HL-60/S4 treated with retinoic acid at 250 ng/mL for 4 days and 3 days (cell line): ENCODE results near the gene RNH1.

Experiments
- in situ Hi-C: fragments of 300-500 bp; cut with MboI; formaldehyde crosslinking; loops from 2 replicates; pipeline ENCODE4 v1.7.0; 2022; ENCODE audit warnings: low sequenced_read_pairs

Gene RNH1

GRCh38 chr11:459511-460220, 47.4 kb downstream of the RNH1 start:
- in situ Hi-C loops: no loop called here

- in situ Hi-C loops: no loop called here
Observed at GRCh38 chr11:457111-457760, 49.8 kb downstream of the RNH1 start.

DNA sequence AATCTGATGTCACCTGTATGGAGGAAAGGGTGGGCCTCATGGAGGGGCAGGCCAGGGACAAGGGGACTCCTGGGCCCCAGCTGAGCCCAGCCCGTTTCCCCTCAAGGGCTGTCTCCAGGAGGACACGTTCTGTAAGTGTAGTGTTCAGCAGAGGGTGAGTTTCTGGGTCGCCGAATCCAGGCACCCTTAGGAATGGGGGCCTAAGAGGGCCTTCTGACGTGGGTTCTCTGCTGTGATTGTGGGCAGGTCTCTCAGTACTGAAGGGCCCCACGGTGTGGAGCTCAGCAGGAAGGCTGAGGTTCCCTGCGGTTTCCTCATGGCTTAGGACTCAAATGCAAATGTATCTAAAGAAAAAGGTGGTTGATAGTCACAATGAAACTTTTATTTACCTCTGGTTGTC, 50.5 kb downstream of the RNH1 start:
- in situ Hi-C loops: no loop called here

- in situ Hi-C loops: no loop called here
Observed at GRCh38 chr11:455566-456147, 51.4 kb downstream of the RNH1 start.

DNA sequence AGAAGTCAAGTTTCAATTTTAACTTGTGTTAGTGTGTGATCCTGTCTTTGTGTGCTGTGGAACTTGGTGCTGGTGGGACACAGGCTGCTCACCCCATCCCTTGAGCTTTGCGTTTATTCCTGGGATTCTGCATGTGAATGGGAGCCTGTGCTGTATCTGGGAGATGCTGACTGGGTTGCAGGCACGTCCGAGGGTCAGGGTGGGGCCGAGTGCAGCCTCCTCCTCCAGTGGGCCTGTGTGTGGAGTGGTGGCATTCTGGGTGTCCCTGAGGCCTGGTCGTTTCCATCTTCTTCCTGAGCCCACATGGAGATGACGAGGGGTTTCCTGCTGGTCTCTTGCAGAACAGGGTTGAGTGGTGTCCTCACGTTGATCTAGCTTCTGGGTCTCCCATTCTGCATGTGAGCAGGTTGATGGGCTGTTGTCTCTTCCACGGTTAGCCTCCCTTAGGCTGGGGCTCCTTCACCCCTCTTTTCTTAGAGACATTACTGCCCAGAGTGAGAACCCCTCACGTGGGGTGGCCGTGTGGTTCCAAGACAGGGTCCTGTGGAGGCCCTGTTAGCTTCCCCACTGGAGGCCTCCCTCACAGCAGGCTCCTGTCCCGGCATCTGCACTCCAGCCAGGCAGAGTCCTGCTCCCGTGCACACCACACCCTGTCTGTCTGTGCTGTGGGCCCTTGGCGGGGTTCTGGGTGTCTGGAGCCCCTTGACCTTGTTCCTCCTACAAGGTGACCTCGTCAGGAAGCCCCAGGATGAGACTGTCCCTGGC, 52.1 kb downstream of the RNH1 start:
- in situ Hi-C loops: no loop called here

- in situ Hi-C loops: no loop called here
Observed at GRCh38 chr11:454043-454442, 53.0 kb downstream of the RNH1 start.

DNA sequence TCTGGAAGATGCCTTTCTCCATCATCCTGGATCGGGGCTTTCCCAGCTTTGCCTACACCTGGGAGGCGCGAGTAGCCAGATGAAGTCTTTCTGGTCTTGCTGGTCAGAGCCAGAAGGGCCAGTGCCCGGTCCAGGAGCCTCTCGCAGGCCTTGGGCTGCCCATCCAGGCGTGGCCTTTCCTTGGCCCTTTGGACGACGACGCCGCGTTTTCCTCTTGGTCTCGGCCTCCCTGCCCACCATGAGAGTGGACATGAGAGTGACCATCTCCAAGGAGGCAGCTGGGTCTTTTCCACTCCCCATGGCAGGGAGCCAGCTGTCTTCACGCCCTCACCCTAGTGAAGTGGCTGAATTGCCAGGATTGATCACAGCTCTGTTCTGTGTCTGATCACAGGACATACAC, 53.5 kb downstream of the RNH1 start:
- in situ Hi-C loops: no loop called here

GRCh38 chr11:452916-453527, 54.0 kb downstream of the RNH1 start:
- in situ Hi-C loops: no loop called here

GRCh38 chr11:452203-452744, 54.8 kb downstream of the RNH1 start:
- in situ Hi-C loops: no loop called here

- in situ Hi-C loops: no loop called here
Observed at GRCh38 chr11:451738-452137, 55.3 kb downstream of the RNH1 start.

DNA sequence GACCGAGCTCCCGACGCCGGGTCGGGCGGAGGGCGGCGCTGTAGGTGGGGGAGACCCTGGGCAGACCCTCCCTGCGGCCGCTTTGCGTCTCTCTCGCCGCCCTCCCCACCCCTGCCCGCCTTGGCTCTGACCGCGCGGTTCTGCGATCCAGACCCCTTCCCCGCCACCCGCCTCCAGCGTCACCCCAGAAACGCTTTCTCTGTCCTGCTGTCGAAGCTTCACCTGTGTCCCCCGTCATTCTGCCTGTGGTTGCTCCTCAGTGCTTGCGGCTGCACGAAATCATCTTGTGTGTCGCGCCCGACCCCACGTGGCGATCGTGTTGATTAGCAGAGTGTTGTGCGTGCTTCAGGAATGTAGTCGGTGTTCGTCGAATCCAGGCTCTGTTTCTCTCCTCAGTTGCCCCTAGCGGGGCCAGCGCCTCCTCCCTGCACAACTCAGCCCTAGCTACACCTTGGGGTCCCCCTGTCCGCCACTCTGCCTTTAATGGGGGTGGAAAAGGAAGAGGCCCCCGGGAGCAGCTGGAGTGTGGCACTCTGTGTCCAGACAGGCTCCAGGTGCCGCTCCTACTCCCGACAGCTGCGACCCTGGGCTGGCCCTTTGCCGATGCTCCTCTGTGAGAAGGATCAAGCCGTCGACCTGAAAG, 56.1 kb downstream of the RNH1 start:
- in situ Hi-C loops: no loop called here

GRCh38 chr11:449889-450808, 56.9 kb downstream of the RNH1 start, which contains the start of gene PTDSS2:
PTDSS2 (plus strand) TSS chr11:450279; CDS start chr11:450456, 177 bp downstream.
- in situ Hi-C loops: no loop called here

DNA sequence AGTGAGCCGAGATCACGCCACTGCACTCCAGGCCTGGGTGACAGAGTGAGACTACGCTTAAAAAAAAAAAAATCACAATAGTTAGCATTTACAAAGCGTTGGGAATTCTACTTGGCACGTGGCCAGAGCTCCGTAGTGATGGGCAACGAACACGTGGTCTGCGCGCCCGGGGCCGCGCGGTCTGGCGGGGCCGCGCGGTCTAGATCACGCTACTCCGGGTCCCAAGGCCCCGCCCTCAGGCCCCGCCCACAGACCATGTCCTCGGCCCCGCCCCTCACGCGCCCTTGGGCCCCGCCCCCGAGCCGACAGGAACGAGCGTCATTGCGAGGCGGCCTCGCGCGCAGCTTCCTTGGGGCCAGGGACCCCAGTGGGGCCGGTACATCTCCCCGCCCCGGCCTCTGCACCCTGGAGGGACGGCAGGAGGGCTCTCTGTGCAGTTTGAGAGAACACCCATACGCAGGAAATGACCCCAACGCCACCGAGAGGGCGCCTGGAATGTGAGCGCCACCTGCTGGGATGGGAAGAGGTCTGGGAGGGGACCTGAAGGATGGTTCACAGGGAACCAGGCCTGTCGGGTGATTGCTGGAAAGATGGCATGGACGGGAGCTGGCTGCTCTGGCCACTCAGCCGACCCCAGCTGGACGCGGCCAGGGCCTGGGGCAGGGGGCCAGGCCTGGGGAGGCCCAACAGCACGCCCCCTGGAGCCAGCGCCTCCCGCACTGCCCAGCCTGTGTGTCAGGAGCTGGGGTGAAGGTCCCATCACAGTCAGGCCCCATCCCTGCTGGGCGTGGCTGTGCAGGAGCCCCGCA, 58.9 kb downstream of the RNH1 start:
- in situ Hi-C loops: no loop called here

DNA sequence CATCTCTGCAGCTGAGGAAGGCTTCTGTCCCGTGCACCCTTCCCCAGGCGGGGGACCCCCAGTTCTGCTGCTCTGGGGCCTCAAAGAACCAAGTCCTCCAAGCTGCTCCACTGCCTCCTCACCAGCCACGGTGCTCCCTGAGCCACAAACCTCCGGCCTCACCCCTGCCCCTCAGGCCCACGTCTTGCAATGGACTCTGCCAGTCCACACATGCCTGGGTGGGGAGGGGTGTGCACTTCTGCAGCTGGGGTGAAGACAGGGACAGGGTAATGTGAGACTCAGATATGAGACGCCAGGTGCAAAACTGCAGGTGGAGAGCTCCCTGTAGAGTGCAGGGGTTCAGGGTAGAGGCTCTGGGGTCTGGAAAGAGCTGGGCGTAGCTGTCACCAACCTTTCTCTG, 60.2 kb downstream of the RNH1 start:
- in situ Hi-C loops: no loop called here

GRCh38 chr11:445765-446588, 61.1 kb downstream of the RNH1 start:
- in situ Hi-C loops: no loop called here
